Uterus (tissue), 4 donors: Measurements from ENCODE around the gene ARFGAP2. TPM values are rescaled to one million over a fixed set of nuclear protein-coding genes. Genes with fewer than 3 reads are reported as not detected.
A peak's percentile ranks its signal among the peaks of the same experiment; 100 is the strongest.

Source experiments
- DNase-seq, 2 donors: peaks; one replicate each; pipeline ENCODE4 v3.0.0-alpha.2; 2019 to 2020
- H3K27ac ChIP-seq, 2 donors: fragments of 200-600 bp; sonication (generic); 1 replicate in 1 of 2; 2 replicates in 1 of 2; pipeline ENCODE4 v1.5.1; 2016 to 2018
- H3K27me3 ChIP-seq, 2 donors: fragments of 200-600 bp; sonication (generic); one replicate each; pipeline ENCODE4 v1.5.1; 2018 to 2019; ENCODE audit warnings: control low read depth in 1 of 2
- H3K36me3 ChIP-seq, 2 donors: fragments of 200-600 bp; sonication (generic); one replicate each; pipeline ENCODE4 v1.5.1; 2019; ENCODE audit warnings: control low read depth in 1 of 2
- H3K4me1 ChIP-seq, 2 donors: fragments of 200-600 bp; sonication (generic); one replicate each; pipeline ENCODE4 v1.5.1; 2018 to 2019; ENCODE audit warnings: control low read depth in 1 of 2
- H3K4me3 ChIP-seq, 2 donors: fragments of 200-600 bp; sonication (generic); 1 replicate in 1 of 2; 2 replicates in 1 of 2; pipeline ENCODE4 v1.5.1; 2018 to 2019; ENCODE audit warnings: mild to moderate bottlenecking in 1 of 2
- H3K9me3 ChIP-seq, 2 donors: fragments of 200-600 bp; sonication (generic); one replicate each; pipeline ENCODE4 v1.5.1; 2019; ENCODE audit warnings: control low read depth in 1 of 2
- CTCF ChIP-seq, 4 experiments: fragments of 200-600 bp in 2 of 4; fragments of 450-650 bp in 2 of 4; sonication (generic) in 2 of 4; IDR thresholded peaks; one replicate each; pipeline ENCODE4 v1.5.1; 2016 to 2019; ENCODE audit warnings: antibody characterized with exemption in 4 of 4, mild to moderate bottlenecking in 2 of 4, moderate library complexity in 1 of 4
- POLR2A ChIP-seq, 2 donors: fragments of 450-650 bp; IDR thresholded peaks; one replicate each; pipeline ENCODE4 v1.6.1; 2016; ENCODE audit warnings: antibody characterized with exemption in 2 of 2, mild to moderate bottlenecking in 1 of 2, moderate library complexity in 1 of 2
- intact Hi-C: fragments of 100-400 bp; cut with DNase I; formaldehyde crosslinking; loops from one replicate; pipeline ENCODE4 v1.15.1; 2023; ENCODE audit warnings: low total_unique reads
- total RNA-seq, 4 donors: library from RNA; depleted of rRNA in 3 of 4; stranded (reverse); fragments of >200 nt in 3 of 4; gene quantifications; one replicate each; pipeline versions ENCODE4 v1.1.0 to v1.2.4, GENCODE V29; 2014 to 2023
- donor health status: DM: yes; HTN: yes; CAD: no.

The ARFGAP2 gene
- total RNA-seq, 4 donors from 2014 or later: 57.4 to 243 (median 151) TPM

GRCh38 chr11:47186076-47186699 is 9.5 kb upstream of the ARFGAP2 start, which contains the start of gene PACSIN3:
PACSIN3 (minus strand) TSS chr11:47186434; CDS start chr11:47182727, 3,707 bp downstream.
- Histone ChIP-seq H3K4me3 (peak within 1 kb of the TSS; percentile 66 to 86), H3K9me3 (no peaks in the 10 kb centered on the region), H3K36me3 (no peaks in the 10 kb centered on the region), H3K27me3 (no peaks in the 10 kb centered on the region), H3K4me1 (peaks cover 0 to 22% of the 10 kb centered on the region in 2 donors), H3K27ac (peak within 1 kb of the TSS; percentile 89 to 96)
- TF ChIP-seq CTCF (IDR thresholded peaks at IDR 0.05): peak in 2 of 4 experiments; percentile 26 to 46
- TF ChIP-seq POLR2A (IDR thresholded peaks at IDR 0.05): peak in 1 of 2 donors; percentile 65
- intact Hi-C loops: no loop called here
- peak in 1 of 2 donors; percentile 66 for DNase-seq

GRCh38 chr11:47185305-47186075 is 8.8 kb upstream of the ARFGAP2 start:
- H3K4me1 ChIP-seq: peaks cover 0 to 22% of the 10 kb centered on the region in 2 donors
- H3K27ac ChIP-seq: peak overlapping the region; percentile 89 to 96
- intact Hi-C loops: no loop called here

GRCh38 chr11:47184711-47185304 is 8.1 kb upstream of the ARFGAP2 start:
- H3K27ac ChIP-seq: peak overlapping the region; percentile 89 to 96
- peaks cover 0 to 22% of the 10 kb centered on the region in 2 donors for H3K4me1 ChIP-seq
- H3K36me3 ChIP-seq: no peaks in the 10 kb centered on the region
- no peaks in the 10 kb centered on the region for H3K27me3 ChIP-seq
- peak overlapping the region; percentile 66 to 86 for H3K4me3 ChIP-seq
- no peak for DNase-seq
- TF ChIP-seq POLR2A (IDR thresholded peaks at IDR 0.05) (no peak), CTCF (IDR thresholded peaks at IDR 0.05) (no peak)
- intact Hi-C loops: no loop called here
- H3K9me3 ChIP-seq: no peaks in the 10 kb centered on the region

More at GRCh38 chr11:47185305-47186075, 8.8 kb upstream of the ARFGAP2 start:
- TF ChIP-seq POLR2A (IDR thresholded peaks at IDR 0.05) (peak; percentile 11 to 42), CTCF (IDR thresholded peaks at IDR 0.05) (no peak)
- Histone ChIP-seq H3K27me3 (no peaks in the 10 kb centered on the region), H3K4me3 (peak overlapping the region; percentile 66 to 86), H3K9me3 (no peaks in the 10 kb centered on the region), H3K36me3 (no peaks in the 10 kb centered on the region)
- DNase-seq: peak; percentile 67 to 70

GRCh38 chr11:47183969-47184368 is 7.3 kb upstream of the ARFGAP2 start:
- Histone ChIP-seq H3K27ac (peak overlapping the region; percentile 89 to 96), H3K9me3 (no peaks in the 10 kb centered on the region), H3K4me3 (no peak overlapping the region), H3K4me1 (peaks cover 0 to 22% of the 10 kb centered on the region in 2 donors), H3K27me3 (no peaks in the 10 kb centered on the region), H3K36me3 (no peaks in the 10 kb centered on the region)
- no peak for TF ChIP-seq CTCF (IDR thresholded peaks at IDR 0.05)
- TF ChIP-seq POLR2A (IDR thresholded peaks at IDR 0.05): no peak
- intact Hi-C loops: no loop called here
- no peak for DNase-seq
